Activated T-cell treated with anti-CD3 and anti-CD28 coated beads, Interleukin-2, amount 50 U/mL, for 72 hours (primary cell): ENCODE measurements around the gene MOB3C. TPM values are rescaled to one million over a fixed set of nuclear protein-coding genes. Genes with fewer than 3 reads are reported as not detected.
A peak's percentile ranks its signal among the peaks of the same experiment; 100 is the strongest.

Experiments
- ATAC-seq, 2 donors: fragments of 150-1000 bp; cut with Tn5 transposase; replicated peaks in 1 of 2; 2 replicates each; pipeline ENCODE4 v1.10.0; 2021; ENCODE audit warnings: moderate library complexity in 2 of 2, mild to moderate bottlenecking in 1 of 2
- DNase-seq, 2 donors: peaks; one replicate each; pipeline ENCODE4 v3.0.0; 2021 to 2022; ENCODE audit warnings: mixed read lengths in 1 of 2
- H3K27ac Mint-ChIP-seq: one replicate; pipeline ENCODE4 v1.8.0; 2022; ENCODE audit warnings: mild to moderate bottlenecking, moderate library complexity, mixed read lengths
- H3K27me3 Mint-ChIP-seq: one replicate; pipeline ENCODE4 v1.8.0; 2022; ENCODE audit warnings: low read depth, mixed read lengths
- H3K36me3 Mint-ChIP-seq, 2 donors: one replicate each; pipeline ENCODE4 v1.8.0; 2022; ENCODE audit warnings: mixed read lengths in 2 of 2, mild to moderate bottlenecking in 1 of 2; ENCODE audit not compliant: insufficient read depth in 2 of 2
- H3K4me1 Mint-ChIP-seq: one replicate; pipeline ENCODE4 v1.8.0; 2022; ENCODE audit warnings: low read depth, mixed read lengths
- H3K4me3 Mint-ChIP-seq, 2 donors: one replicate each; pipeline ENCODE4 v1.8.0; 2022; ENCODE audit warnings: mild to moderate bottlenecking in 2 of 2, mixed read lengths in 2 of 2, moderate library complexity in 2 of 2
- H3K9me3 Mint-ChIP-seq, 2 donors: one replicate each; pipeline ENCODE4 v1.8.0; 2022; ENCODE audit warnings: mixed read lengths in 2 of 2
- total RNA-seq, 2 donors: library from RNA; stranded (reverse); gene quantifications; one replicate each; pipeline ENCODE4 v1.2.3, GENCODE V29; 2022

MOB3C gene
- total RNA-seq, 2 donors from 2014 or later = 13.3 to 13.7 TPM

DNA sequence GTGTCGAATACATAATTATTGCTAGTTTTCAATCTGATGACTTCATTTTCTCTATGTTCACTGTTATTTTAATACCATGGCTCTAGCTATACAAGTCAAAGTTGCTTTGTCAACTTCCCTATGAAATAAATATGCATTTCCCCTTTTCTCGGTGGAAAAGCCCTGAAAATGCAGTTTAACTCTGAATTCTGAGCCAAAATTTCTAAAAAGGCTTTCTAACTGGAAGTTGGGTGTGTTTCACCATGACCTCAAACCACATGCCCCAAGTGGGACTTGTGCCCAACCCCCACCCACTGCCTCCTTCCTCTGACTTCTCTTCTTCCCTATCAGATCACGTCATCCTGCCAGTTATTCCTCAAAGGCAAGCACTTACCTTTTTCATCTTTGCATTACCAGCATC is 21.5 kb downstream of the MOB3C start:
- H3K4me1 Mint-ChIP-seq = peaks cover 20% of the 10 kb centered on the region
- peaks cover 5 to 20% of the 10 kb centered on the region in 2 donors for H3K36me3 Mint-ChIP-seq
- H3K4me3 Mint-ChIP-seq = peak overlapping the region in 1 of 2 donors; percentile 5
- no peaks in the 10 kb centered on the region for H3K27me3 Mint-ChIP-seq
- H3K9me3 Mint-ChIP-seq = no peaks in the 10 kb centered on the region
- DNase-seq = no peak
- ATAC-seq = no peak
- H3K27ac Mint-ChIP-seq = no peak overlapping the region

- ATAC-seq = no peak
- no peak overlapping the region for H3K4me3 Mint-ChIP-seq
- no peaks in the 10 kb centered on the region for H3K27me3 Mint-ChIP-seq
- no peak overlapping the region for H3K27ac Mint-ChIP-seq
- DNase-seq = no peak
- no peaks in the 10 kb centered on the region for H3K9me3 Mint-ChIP-seq
- peaks cover 7 to 28% of the 10 kb centered on the region in 2 donors for H3K36me3 Mint-ChIP-seq
- H3K4me1 Mint-ChIP-seq = peaks cover 16% of the 10 kb centered on the region
Observed at GRCh38 chr1:46594063-46594462, 22.5 kb downstream of the MOB3C start.

DNA sequence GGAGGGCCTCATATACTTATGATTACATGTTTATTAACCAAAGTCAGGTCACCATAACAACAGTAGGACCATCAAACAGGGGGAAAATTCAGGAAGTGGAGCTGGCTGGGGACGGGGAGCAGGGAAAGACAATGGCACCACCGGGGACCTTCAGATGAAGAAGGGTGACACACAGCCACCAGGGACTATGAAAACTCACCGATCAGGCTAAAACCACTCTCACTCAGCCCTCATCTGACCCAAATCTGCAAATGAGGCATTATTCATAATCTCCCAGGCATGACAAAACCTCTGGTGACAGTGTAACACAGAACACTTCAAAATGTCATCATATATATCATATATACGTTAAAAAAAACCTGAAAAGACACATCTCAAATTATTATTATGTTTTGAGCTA is 23.8 kb downstream of the MOB3C start:
- DNase-seq (no peak), ATAC-seq (no peak)
- Mint-ChIP-seq H3K27ac (no peak overlapping the region), H3K4me1 (peaks cover 16% of the 10 kb centered on the region), H3K9me3 (peaks cover 0 to 1% of the 10 kb centered on the region in 2 donors), H3K36me3 (peaks cover 8 to 32% of the 10 kb centered on the region in 2 donors), H3K4me3 (no peak overlapping the region), H3K27me3 (no peaks in the 10 kb centered on the region)

- no peaks in the 10 kb centered on the region for H3K27me3 Mint-ChIP-seq
- DNase-seq (no peak), ATAC-seq (no peak)
- H3K9me3 Mint-ChIP-seq = peaks cover 0 to 1% of the 10 kb centered on the region in 2 donors
- H3K36me3 Mint-ChIP-seq = peaks cover 8 to 33% of the 10 kb centered on the region in 2 donors
- H3K4me1 Mint-ChIP-seq = peaks cover 2% of the 10 kb centered on the region
- H3K4me3 Mint-ChIP-seq = no peak overlapping the region
- H3K27ac Mint-ChIP-seq = no peak overlapping the region
Observed at GRCh38 chr1:46589529-46589928, 27.1 kb downstream of the MOB3C start.

DNA sequence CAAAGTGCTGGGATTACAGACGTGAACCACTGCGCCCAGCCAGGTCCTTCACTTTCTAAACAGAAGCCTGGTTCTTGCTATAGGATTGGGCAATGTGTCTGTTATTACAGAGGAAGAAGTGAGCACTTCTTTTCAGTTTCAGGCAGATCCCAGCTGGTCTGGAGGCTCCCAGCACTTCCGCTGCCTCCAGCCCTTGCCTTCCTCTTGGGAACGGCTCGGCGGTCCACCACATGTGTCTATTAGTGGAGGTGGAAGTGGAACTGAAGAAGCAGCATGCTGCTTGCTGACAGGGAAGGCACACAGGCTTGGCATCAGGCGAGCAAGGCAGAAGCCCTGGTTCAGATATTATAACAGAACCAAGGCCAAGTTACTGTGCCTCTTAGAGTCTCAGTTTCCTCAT is 29.5 kb downstream of the MOB3C start:
- peaks cover 0 to 1% of the 10 kb centered on the region in 2 donors for H3K9me3 Mint-ChIP-seq
- no peak overlapping the region for H3K27ac Mint-ChIP-seq
- DNase-seq (no peak), ATAC-seq (no peak)
- H3K36me3 Mint-ChIP-seq = peaks cover 5 to 17% of the 10 kb centered on the region in 2 donors
- H3K27me3 Mint-ChIP-seq = no peaks in the 10 kb centered on the region
- no peak overlapping the region for H3K4me3 Mint-ChIP-seq
- H3K4me1 Mint-ChIP-seq = peaks cover 7% of the 10 kb centered on the region

- ATAC-seq (no peak), DNase-seq (no peak)
- Mint-ChIP-seq H3K9me3 (peaks cover 0 to 1% of the 10 kb centered on the region in 2 donors), H3K36me3 (peaks cover 7 to 14% of the 10 kb centered on the region in 2 donors), H3K4me1 (peaks cover 24% of the 10 kb centered on the region), H3K27me3 (no peaks in the 10 kb centered on the region), H3K27ac (no peak overlapping the region), H3K4me3 (no peak overlapping the region)
Observed at GRCh38 chr1:46585312-46585938, 31.2 kb downstream of the MOB3C start.

- DNase-seq (no peak), ATAC-seq (no peak)
- H3K27ac Mint-ChIP-seq = no peak overlapping the region
- no peak overlapping the region for H3K4me3 Mint-ChIP-seq
- peaks cover 25% of the 10 kb centered on the region for H3K4me1 Mint-ChIP-seq
- peaks cover 3 to 6% of the 10 kb centered on the region in 2 donors for H3K36me3 Mint-ChIP-seq
- no peaks in the 10 kb centered on the region for H3K27me3 Mint-ChIP-seq
- no peaks in the 10 kb centered on the region for H3K9me3 Mint-ChIP-seq
Observed at GRCh38 chr1:46583494-46583893, 33.1 kb downstream of the MOB3C start.

GRCh38 chr1:46582972-46583371 is 33.6 kb downstream of the MOB3C start:
- Mint-ChIP-seq H3K4me1 (peaks cover 25% of the 10 kb centered on the region), H3K9me3 (no peaks in the 10 kb centered on the region), H3K36me3 (peaks cover 3 to 6% of the 10 kb centered on the region in 2 donors), H3K4me3 (no peak overlapping the region), H3K27me3 (no peaks in the 10 kb centered on the region), H3K27ac (no peak overlapping the region)
- DNase-seq (no peak), ATAC-seq (no peak)

GRCh38 chr1:46581681-46582455 is 34.7 kb downstream of the MOB3C start:
- H3K27ac Mint-ChIP-seq = peak overlapping the region; percentile 70
- peaks cover 25% of the 10 kb centered on the region for H3K4me1 Mint-ChIP-seq
- H3K9me3 Mint-ChIP-seq = no peaks in the 10 kb centered on the region
- H3K4me3 Mint-ChIP-seq = peak overlapping the region; percentile 67 to 69
- no peaks in the 10 kb centered on the region for H3K27me3 Mint-ChIP-seq
- peak; percentile 11 to 12 for DNase-seq
- peak; percentile 94 to 96 for ATAC-seq
- peaks cover 3 to 6% of the 10 kb centered on the region in 2 donors for H3K36me3 Mint-ChIP-seq

DNA sequence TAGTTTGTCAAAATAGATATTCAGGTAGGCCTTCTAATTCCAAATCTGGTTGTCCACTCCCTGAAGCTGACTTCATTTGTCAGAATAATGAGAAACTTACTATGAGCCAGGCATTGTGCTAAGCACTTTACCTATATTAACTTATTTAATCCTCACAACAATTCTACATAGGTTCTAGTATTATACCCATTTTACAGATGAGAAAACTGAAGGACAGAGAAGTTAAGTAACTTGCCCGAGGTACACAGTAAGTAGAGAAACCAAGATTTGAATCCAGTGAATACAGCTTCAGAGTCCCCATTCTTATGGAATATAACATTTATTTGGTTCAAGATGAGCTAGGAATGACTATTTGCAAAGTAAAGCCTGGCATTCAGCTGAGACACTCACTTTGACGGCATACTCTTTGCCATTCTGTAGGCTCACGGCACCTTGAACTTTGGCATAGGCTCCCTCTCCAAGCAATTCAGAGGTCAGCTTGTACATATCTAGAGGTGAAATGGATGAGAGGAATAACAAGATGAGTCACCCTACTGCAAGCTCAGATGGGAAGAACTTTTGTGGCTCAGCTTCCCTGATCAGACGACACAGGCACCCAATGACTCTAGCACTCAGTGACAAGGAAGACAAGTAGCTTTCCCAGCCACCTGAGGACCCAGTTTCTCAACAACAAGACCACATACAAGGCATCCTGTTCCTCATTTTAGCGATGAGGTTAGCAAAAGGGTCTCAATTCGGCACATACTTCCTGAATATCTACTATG is 36.3 kb downstream of the MOB3C start:
- Mint-ChIP-seq H3K9me3 (no peaks in the 10 kb centered on the region), H3K4me3 (peak overlapping the region; percentile 31 to 45), H3K36me3 (peaks cover 3 to 6% of the 10 kb centered on the region in 2 donors)

DNA sequence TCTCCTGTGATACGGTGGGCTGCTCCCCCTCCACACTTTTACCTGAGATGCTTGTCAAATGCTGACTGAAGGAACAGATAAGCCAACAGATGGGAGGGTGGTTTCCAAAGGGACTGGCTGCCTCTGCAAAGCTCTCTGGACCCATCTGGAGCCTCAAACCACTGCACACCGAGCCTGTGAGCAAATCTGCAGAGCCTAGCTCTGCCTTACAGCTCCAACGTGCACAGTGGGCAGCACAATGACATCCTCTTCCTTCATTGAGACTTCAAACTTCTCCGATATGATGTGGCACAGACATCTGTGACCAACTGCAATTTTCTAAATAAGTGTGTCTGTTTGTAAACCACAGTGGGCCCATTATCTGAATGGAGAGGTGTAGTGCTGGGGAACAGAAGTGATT is 38.9 kb downstream of the MOB3C start:
- Mint-ChIP-seq H3K4me1 (peaks cover 24% of the 10 kb centered on the region), H3K27ac (no peak overlapping the region), H3K9me3 (no peaks in the 10 kb centered on the region)

More for the DNA sequence above, 36.3 kb downstream of the MOB3C start:
- ATAC-seq (no peak), DNase-seq (no peak)
- H3K27me3 Mint-ChIP-seq = no peaks in the 10 kb centered on the region
- H3K4me1 Mint-ChIP-seq = peaks cover 25% of the 10 kb centered on the region
- H3K27ac Mint-ChIP-seq = peak overlapping the region; percentile 65

GRCh38 chr1:46576596-46576995 is 40.0 kb downstream of the MOB3C start:
- no peak for ATAC-seq
- DNase-seq = no peak
- Mint-ChIP-seq H3K27ac (no peak overlapping the region), H3K36me3 (peaks cover 2 to 4% of the 10 kb centered on the region in 2 donors), H3K4me1 (peaks cover 13% of the 10 kb centered on the region), H3K9me3 (no peaks in the 10 kb centered on the region), H3K4me3 (no peak overlapping the region), H3K27me3 (no peaks in the 10 kb centered on the region)

More for the DNA sequence above, 38.9 kb downstream of the MOB3C start:
- DNase-seq (no peak), ATAC-seq (no peak)
- Mint-ChIP-seq H3K27me3 (no peaks in the 10 kb centered on the region), H3K36me3 (peaks cover 2 to 4% of the 10 kb centered on the region in 2 donors), H3K4me3 (no peak overlapping the region)

GRCh38 chr1:46575778-46576177 is 40.8 kb downstream of the MOB3C start:
- H3K9me3 Mint-ChIP-seq = no peaks in the 10 kb centered on the region
- H3K36me3 Mint-ChIP-seq = peaks cover 2 to 3% of the 10 kb centered on the region in 2 donors
- no peak overlapping the region for H3K4me3 Mint-ChIP-seq
- H3K27ac Mint-ChIP-seq = no peak overlapping the region
- peaks cover 5% of the 10 kb centered on the region for H3K4me1 Mint-ChIP-seq
- DNase-seq = no peak
- no peak for ATAC-seq
- H3K27me3 Mint-ChIP-seq = no peaks in the 10 kb centered on the region
